GM18498 (cell line): ENCODE measurements around the gene ZBTB7C.

ENCODE experiments used
- ATAC-seq: cut with Tn5 transposase; IDR thresholded peaks from one replicate; pipeline ENCODE4 v1.9.1; 2021; ENCODE audit warnings: mild to moderate bottlenecking, moderate library complexity; ENCODE audit not compliant: unreplicated experiment

ZBTB7C gene

DNA sequence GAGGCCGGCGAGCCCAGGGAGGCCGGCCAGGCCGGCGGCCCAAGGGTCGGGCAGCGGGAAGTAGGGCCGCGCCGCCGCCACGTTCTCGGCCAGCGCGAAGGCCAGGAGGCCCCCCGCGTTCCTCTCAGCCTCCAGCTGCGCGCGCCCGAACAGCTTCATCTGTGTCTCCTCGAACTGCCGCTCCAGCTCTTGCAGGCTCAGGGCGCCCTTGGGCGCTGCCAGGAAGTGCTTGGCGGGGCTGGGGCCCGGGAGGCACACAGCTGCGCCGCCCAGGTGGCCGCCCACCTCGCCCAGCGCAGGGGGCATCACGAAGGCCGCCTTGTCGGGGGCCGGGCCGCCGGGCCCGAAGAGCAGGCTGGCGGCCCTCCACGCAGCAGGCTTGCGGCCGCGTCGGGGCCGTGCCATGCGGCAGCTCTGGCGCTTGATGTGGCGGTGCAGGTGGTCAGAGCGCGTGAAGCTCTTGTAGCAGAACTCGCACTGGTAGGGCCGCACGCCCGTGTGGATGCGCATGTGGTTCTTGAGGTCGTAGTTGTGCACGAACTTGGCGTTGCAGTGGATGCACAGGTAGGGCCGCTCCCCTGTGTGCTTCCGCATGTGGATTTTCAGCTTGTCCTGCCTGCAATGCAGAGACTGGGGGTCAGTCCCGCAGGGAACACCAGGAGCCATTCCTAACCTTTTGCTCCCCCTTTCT lies 379.7 kb downstream of the ZBTB7C start:
- no peak for ATAC-seq

DNA sequence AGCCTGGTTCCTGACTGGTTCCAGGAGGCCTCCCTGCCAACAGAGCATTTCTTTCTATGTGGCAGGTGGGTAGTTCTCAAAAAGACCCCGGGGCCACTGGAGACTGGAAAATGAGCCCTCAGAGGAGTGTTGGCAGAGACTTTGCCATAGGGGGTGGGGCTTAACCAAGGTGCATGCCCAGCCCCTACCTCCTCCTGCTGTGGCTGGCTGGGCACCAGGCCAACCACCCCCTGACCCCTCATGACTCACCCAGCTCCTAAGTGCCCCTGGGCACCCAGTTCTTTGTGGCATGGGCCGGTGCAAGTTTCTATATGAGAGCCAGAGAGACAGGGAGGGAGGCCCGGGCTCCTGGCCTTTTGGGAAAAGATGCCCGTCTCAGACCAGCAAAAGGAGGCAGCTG lies 380.5 kb downstream of the ZBTB7C start:
- no peak for ATAC-seq

DNA sequence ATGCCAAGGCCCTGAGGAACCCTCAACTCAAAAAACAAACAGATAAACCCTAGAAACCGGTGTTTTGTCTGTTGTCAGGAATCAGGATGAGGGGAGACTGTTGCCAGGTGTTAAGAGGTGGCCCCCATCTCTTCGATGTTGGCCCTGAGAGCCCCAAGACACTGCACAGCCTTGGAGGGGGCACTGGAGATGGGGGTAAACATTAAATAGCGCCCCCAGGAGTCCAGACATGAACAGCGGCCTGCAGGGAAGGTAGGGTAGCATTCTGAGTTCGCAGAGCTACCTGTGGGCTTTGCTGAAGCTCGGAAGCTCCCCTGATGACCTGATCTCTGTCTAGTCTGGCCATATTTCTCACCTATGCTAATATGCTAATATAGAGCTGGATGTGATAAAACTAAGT lies 381.1 kb downstream of the ZBTB7C start:
- ATAC-seq = no peak

GRCh38 chr18:48027401-48027963 lies 381.7 kb downstream of the ZBTB7C start:
- no peak for ATAC-seq

GRCh38 chr18:48026216-48026615 lies 383.0 kb downstream of the ZBTB7C start:
- ATAC-seq = no peak

DNA sequence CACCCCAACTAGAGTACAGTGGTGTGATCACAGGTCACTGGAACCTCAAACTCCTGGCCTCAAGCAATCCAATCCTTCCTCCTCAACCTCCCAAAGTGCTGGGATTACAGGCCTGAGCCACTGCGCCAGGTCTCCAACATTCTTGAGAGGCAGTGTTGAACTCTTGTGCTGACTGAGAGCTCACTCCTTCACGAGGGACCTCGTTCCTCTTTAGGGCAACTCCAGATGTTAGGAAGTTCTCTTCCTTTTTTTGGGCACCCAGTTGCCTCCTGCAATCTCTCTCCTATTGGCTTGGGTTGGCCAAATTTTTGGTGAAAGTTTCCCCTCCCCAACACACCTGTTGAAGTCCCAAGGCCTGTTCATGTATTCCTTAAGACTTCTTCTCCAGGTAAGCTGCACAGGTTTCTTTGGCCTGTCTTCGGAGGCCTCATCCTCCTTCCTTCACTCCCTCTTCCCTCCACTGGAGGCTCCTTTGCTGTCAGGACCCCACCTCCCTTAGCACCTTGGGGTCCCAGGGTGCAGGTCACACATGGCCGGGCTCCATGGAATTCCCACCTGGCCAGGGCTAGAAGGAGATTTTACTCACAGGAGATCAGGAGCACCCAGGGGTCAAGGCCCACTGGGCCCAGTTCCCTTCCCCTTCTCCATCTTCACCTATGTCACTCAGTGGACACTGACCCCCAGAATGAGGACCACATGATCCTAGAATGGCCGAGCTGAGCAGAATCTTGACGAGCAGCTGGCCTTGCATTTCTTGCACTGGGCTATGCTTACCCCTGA lies 384.1 kb downstream of the ZBTB7C start:
- no peak for ATAC-seq

DNA sequence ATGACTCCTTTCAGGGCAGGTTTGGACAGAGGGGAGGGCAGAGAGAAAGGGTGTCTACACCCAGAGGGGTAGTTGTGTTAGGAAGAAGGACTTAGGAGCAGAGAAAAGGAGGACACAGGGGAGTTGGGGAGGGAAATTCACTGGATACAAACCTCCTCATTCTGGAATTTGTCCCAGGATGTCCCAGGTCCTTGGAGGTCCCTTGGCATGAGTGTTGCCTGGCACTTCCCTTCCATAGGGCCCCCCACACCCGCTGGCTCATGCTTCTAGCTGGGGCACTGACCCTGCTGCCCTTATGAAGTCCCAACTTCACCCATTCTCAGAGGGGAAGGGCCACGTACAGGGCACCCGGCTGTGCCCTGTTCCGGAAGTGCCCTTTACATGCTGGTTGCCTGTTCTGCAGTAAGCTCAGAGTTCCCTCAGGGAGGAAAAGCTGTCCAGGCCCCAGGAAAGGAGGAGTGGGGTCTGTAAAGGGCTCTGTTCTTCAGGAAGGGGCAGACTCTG lies 385.1 kb downstream of the ZBTB7C start:
- ATAC-seq = no peak

- no peak for ATAC-seq
These were observed 385.7 kb downstream of the ZBTB7C start for GRCh38 chr18:48023334-48024008.

DNA sequence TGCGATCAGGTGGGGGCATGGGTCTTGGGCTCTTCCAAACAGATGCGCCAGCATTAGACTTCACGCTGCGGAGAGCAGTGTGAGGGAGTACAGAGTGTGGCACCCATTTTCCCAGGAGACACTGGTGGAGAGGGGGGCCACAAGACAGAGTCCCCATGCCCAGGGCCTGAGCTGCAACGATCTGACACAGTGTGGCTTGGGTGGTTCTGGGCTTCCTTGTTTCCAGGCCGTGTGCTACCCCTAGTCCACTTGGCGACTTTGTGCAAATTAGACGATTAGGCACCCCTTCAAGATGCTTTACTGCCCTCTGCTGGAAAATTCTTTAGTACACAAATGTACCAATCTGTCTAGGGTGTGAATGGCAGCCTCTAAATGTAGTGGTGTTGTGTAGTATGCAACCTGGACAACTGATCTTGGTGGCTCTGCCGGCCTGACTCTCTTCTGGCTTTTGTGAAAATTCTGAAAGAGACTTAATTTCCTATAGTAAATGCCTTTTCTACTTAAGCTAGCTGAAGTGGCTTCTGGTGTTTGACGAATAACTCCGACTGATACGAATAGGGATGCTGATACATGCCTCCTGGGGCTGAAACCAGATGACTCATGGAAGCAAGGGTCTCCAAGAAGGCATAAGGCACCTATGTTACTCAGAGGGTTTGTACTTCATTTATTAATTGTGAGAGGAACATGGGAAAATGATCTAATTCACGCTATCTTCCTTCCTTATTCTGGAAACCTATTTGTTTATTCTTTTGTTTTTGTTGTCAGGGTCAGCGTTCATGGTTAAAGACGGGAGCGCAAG lies 386.5 kb downstream of the ZBTB7C start:
- no peak for ATAC-seq

- ATAC-seq = no peak
These were observed 387.2 kb downstream of the ZBTB7C start for GRCh38 chr18:48022021-48022420.

- ATAC-seq = no peak
These were observed 387.8 kb downstream of the ZBTB7C start for GRCh38 chr18:48021273-48021914.

- no peak for ATAC-seq
These were observed 388.6 kb downstream of the ZBTB7C start for GRCh38 chr18:48020337-48021250.

DNA sequence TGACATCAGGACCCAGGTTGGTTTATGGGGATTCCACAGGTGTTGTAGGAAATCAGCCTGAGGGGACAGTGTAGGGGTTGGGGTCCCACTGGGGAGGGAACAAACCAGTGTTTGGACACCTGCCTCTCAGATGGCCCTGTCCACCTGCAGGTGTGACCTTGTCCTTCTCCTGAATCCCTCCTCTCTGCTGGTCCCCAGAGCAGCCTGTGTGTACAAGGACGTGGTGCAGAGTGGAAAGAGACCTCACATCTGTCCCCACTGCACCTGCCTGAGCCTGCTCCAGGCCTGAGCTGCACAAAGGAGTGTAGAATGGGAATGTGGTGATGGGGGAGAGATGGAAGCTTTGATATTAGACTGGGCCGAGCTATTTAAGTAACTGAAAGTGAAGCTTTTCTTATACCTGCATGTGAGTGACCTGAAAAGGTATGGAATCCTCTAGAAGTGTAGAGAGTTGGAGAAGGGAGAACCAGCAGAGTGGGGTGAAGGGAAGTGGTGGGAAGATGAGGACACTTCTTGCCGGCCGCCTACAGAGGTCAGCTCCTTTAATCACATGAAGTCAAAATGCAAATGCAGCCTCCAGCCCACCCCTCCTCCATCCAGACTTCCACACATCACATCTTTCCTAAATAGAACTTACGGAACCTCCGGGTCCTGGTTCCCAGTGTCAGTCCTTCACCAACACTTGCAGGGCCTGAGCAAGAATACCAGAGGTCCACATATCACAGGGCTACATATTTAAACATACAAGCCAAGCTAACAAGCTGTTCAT lies 389.4 kb downstream of the ZBTB7C start:
- no peak for ATAC-seq

- no peak for ATAC-seq
These were observed 390.3 kb downstream of the ZBTB7C start for GRCh38 chr18:48018851-48019250.

GRCh38 chr18:48017635-48018034 lies 391.5 kb downstream of the ZBTB7C start:
- ATAC-seq = no peak

DNA sequence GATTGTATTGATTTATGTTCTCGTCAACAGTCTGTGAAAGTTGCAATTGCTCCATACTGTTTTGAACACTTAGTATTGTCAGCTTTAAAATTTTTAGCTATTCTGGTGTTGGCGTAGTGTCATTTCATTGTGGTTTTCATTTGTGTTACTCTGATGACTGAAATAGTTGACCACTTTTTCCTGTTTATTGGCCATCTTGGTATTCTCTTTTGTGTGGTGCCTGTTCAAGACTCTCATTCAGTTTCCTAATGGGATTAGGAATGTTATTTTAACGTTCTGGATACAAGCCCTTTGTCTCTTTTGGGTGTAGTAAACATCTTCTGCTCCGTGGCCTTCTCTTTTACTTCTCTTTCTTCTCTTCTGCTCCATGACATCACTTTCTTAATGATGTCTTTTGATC lies 396.0 kb downstream of the ZBTB7C start:
- no peak for ATAC-seq

DNA sequence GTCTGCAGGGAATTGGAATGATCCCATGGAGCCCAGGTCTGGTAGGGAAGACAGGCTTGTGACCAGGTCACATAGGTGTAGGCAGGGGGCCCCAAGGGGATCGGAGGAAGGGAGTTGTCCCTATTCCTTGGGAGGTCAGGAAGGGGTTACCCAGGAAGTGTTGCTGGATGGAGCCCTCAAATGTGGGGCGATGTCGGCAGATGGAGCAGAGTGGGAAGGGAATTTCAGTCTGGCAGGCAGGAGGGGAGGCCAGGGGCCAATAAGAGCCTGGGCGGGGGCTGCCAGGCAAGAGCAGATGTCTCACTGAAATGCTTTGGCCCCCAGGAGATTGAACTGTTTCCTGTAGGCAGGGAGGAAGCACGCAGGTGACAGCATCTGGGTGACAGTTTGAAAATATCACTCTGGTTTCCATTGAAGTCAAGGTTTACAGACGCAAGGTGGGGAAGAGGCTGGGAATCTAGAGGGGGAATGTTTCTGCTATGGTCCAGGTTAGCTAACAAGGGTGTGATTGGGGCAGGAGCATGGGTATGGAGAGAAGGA lies 397.2 kb downstream of the ZBTB7C start:
- ATAC-seq = no peak

DNA sequence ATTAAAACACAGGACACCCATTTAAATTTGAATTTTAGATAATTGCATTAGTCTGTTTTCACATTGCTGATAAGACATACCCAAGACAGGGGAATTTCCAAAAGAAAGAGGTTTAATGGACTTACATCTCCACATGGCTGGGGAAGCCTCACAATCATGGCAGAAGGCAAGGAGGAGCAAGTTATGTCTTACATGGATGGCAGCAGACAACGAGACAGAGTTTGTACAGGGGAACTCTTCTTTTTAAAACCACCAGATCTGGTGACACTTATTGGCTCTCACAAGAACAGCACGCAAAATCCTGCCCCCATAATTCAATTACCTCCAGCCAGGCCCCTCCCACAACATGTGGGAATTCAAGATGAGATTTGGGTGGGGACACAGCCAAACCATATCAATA lies 398.9 kb downstream of the ZBTB7C start:
- ATAC-seq = no peak
